DOHH2 (cell line): ENCODE data around the gene NOL4L.

Experiments used
- CTCF ChIP-seq: fragments of 200-600 bp; sonication (generic); IDR thresholded peaks from one replicate; pipeline ENCODE4 v1.5.1; 2014; ENCODE audit warnings: antibody characterized with exemption, mild to moderate bottlenecking, low read depth, low read length; ENCODE audit not compliant: poor library complexity, severe bottlenecking
- EZH2phosphoT487 ChIP-seq: fragments of 200-600 bp; sonication (generic); IDR thresholded peaks from 2 replicates; pipeline ENCODE4 v1.6.1; 2017; ENCODE audit warnings: borderline replicate concordance, mild to moderate bottlenecking, antibody characterized with exemption, low read length, moderate library complexity, mixed read lengths

- no peak for TF ChIP-seq CTCF
- no peak for TF ChIP-seq EZH2phosphoT487
These were observed 15.5 kb downstream of the NOL4L start for GRCh38 chr20:32569380-32570305.
